HEK293 (cell line): Measurements from ENCODE around the gene TANGO2.

Experiments used
- BCL11A ChIP-seq: fragments of 450-650 bp; formaldehyde crosslinking; IDR thresholded peaks from 2 replicates; pipeline ENCODE4 v1.5.1; 2016; ENCODE audit warnings: low read depth, missing biosample characterization, missing genetic modification characterization
- MYNN ChIP-seq: fragments of 450-650 bp; formaldehyde crosslinking; IDR thresholded peaks from 2 replicates; pipeline ENCODE4 v1.5.1; 2016; ENCODE audit warnings: missing biosample characterization, missing genetic modification characterization, borderline replicate concordance
- ZBTB1 ChIP-seq: fragments of 450-650 bp; formaldehyde crosslinking; IDR thresholded peaks from 2 replicates; pipeline ENCODE4 v1.5.1; 2016; ENCODE audit warnings: missing biosample characterization, missing genetic modification characterization
- ZNF202 ChIP-seq: fragments of 450-650 bp; formaldehyde crosslinking; IDR thresholded peaks from 2 replicates; pipeline ENCODE4 v1.5.1; 2016; ENCODE audit warnings: missing biosample characterization, missing genetic modification characterization, borderline replicate concordance
- ZNF23 ChIP-seq: fragments of 450-650 bp; formaldehyde crosslinking; IDR thresholded peaks from 2 replicates; pipeline ENCODE4 v1.5.1; 2016; ENCODE audit warnings: missing biosample characterization, missing genetic modification characterization, borderline replicate concordance
- ZNF335 ChIP-seq: fragments of 450-650 bp; formaldehyde crosslinking; conservative IDR thresholded peaks from 2 replicates; pipeline ENCODE4 v1.5.1; 2016; ENCODE audit warnings: missing biosample characterization, missing genetic modification characterization
- ZNF76 ChIP-seq: fragments of 450-650 bp; formaldehyde crosslinking; IDR thresholded peaks from 2 replicates; pipeline ENCODE4; 2016; ENCODE audit warnings: low read depth, missing biosample characterization, missing genetic modification characterization, borderline replicate concordance
- TF ChIP-seq, protein P1 (sequence below): fragments of 450-650 bp; formaldehyde crosslinking; IDR thresholded peaks from 2 replicates; pipeline ENCODE4 v1.5.1; 2016; ENCODE audit warnings: missing biosample characterization, missing genetic modification characterization
- TF ChIP-seq, protein P2 (sequence below): fragments of 450-650 bp; formaldehyde crosslinking; IDR thresholded peaks from 2 replicates; pipeline ENCODE4 v1.5.1; 2016; ENCODE audit warnings: missing biosample characterization, missing genetic modification characterization
- TF ChIP-seq, protein P3 (sequence below): sonication (generic); formaldehyde crosslinking; IDR thresholded peaks from 2 replicates; pipeline ENCODE4 v1.8.1; 2022; ENCODE audit warnings: mild to moderate bottlenecking, moderate library complexity, missing genetic modification reagents
- TF ChIP-seq, protein P4 (sequence below): fragments of 450-650 bp; formaldehyde crosslinking; IDR thresholded peaks from 2 replicates; pipeline ENCODE4 v1.5.1; 2016; ENCODE audit warnings: missing biosample characterization, missing genetic modification characterization
- TF ChIP-seq, protein P5 (sequence below): fragments of 450-650 bp; formaldehyde crosslinking; IDR thresholded peaks from 2 replicates; pipeline ENCODE4 v1.5.1; 2016; ENCODE audit warnings: missing biosample characterization, missing genetic modification characterization
- TF ChIP-seq, protein P6 (sequence below): fragments of 450-650 bp; formaldehyde crosslinking; conservative IDR thresholded peaks from 2 replicates; pipeline ENCODE4 v1.5.1; 2016; ENCODE audit warnings: low read depth, missing biosample characterization, missing genetic modification characterization
- TF ChIP-seq, protein P7 (sequence below): fragments of 450-650 bp; formaldehyde crosslinking; IDR thresholded peaks from 2 replicates; pipeline ENCODE4 v1.5.1; 2016; ENCODE audit warnings: missing biosample characterization, missing genetic modification characterization

DNA sequence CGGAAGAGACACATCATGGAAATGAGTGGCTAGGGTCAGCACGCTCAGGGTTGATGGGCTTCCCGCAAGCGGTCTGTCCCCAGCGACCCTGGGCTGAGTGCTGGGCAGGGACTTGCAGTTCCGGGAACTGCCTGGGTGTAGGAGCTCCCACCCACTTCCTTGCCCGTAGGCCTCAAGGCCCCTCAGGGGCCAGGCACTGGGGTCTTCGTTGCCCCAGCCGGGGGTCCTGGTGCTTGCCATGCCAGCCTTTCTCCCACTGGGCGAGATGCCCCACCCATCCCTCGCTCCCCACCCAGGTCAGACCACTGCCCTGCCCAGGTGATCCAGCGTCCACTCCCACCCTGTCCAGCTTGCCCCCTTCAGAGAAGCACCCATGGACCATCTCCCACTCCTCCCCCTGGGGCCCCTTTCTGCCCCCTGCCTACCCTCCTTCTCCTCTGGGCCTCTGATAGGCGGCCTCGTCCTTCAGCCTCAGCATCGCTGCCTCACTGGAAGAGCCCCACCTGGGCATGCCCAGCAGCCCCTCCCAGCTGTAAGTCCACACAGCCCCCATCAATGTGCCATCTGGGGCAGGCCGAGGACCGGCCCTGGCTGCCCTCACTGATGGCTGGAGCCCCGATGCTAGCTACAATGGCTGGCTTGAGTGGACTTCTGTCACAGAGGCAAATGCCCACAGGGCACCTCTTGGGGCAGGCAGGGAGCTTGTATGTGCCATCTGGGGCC is 41.3 kb downstream of the TANGO2 start:
- TF ChIP-seq ZNF23 (tag by site-specific recombination) (no peak), ZNF335 (no peak), ZNF202 (tag by site-specific recombination) (no peak), ZNF76 (tag by site-specific recombination) (no peak), BCL11A (tag by site-specific recombination) (no peak), MYNN (tag by site-specific recombination) (no peak), ZBTB1 (no peak)
- TF ChIP-seq, protein P1, sequence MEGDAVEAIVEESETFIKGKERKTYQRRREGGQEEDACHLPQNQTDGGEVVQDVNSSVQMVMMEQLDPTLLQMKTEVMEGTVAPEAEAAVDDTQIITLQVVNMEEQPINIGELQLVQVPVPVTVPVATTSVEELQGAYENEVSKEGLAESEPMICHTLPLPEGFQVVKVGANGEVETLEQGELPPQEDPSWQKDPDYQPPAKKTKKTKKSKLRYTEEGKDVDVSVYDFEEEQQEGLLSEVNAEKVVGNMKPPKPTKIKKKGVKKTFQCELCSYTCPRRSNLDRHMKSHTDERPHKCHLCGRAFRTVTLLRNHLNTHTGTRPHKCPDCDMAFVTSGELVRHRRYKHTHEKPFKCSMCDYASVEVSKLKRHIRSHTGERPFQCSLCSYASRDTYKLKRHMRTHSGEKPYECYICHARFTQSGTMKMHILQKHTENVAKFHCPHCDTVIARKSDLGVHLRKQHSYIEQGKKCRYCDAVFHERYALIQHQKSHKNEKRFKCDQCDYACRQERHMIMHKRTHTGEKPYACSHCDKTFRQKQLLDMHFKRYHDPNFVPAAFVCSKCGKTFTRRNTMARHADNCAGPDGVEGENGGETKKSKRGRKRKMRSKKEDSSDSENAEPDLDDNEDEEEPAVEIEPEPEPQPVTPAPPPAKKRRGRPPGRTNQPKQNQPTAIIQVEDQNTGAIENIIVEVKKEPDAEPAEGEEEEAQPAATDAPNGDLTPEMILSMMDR (tag by site-specific recombination): no peak
- TF ChIP-seq, protein P2, sequence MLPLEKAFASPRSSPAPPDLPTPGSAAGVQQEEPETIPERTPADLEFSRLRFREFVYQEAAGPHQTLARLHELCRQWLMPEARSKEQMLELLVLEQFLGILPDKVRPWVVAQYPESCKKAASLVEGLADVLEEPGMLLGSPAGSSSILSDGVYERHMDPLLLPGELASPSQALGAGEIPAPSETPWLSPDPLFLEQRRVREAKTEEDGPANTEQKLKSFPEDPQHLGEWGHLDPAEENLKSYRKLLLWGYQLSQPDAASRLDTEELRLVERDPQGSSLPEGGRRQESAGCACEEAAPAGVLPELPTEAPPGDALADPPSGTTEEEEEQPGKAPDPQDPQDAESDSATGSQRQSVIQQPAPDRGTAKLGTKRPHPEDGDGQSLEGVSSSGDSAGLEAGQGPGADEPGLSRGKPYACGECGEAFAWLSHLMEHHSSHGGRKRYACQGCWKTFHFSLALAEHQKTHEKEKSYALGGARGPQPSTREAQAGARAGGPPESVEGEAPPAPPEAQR (tag by site-specific recombination): no peak
- TF ChIP-seq, protein P3, sequence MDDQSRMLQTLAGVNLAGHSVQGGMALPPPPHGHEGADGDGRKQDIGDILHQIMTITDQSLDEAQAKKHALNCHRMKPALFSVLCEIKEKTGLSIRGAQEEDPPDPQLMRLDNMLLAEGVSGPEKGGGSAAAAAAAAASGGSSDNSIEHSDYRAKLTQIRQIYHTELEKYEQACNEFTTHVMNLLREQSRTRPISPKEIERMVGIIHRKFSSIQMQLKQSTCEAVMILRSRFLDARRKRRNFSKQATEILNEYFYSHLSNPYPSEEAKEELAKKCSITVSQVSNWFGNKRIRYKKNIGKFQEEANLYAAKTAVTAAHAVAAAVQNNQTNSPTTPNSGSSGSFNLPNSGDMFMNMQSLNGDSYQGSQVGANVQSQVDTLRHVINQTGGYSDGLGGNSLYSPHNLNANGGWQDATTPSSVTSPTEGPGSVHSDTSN (CRISPR knock-in tag): no peak
- TF ChIP-seq, protein P4, sequence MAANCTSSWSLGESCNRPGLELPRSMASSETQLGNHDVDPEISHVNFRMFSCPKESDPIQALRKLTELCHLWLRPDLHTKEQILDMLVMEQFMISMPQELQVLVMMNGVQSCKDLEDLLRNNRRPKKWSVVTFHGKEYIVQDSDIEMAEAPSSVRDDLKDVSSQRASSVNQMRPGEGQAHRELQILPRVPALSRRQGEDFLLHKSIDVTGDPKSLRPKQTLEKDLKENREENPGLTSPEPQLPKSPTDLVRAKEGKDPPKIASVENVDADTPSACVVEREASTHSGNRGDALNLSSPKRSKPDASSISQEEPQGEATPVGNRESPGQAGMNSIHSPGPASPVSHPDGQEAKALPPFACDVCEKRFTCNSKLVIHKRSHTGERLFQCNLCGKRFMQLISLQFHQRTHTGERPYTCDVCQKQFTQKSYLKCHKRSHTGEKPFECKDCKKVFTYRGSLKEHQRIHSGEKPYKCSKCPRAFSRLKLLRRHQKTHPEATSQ (tag by site-specific recombination): no peak
- TF ChIP-seq, protein P5, sequence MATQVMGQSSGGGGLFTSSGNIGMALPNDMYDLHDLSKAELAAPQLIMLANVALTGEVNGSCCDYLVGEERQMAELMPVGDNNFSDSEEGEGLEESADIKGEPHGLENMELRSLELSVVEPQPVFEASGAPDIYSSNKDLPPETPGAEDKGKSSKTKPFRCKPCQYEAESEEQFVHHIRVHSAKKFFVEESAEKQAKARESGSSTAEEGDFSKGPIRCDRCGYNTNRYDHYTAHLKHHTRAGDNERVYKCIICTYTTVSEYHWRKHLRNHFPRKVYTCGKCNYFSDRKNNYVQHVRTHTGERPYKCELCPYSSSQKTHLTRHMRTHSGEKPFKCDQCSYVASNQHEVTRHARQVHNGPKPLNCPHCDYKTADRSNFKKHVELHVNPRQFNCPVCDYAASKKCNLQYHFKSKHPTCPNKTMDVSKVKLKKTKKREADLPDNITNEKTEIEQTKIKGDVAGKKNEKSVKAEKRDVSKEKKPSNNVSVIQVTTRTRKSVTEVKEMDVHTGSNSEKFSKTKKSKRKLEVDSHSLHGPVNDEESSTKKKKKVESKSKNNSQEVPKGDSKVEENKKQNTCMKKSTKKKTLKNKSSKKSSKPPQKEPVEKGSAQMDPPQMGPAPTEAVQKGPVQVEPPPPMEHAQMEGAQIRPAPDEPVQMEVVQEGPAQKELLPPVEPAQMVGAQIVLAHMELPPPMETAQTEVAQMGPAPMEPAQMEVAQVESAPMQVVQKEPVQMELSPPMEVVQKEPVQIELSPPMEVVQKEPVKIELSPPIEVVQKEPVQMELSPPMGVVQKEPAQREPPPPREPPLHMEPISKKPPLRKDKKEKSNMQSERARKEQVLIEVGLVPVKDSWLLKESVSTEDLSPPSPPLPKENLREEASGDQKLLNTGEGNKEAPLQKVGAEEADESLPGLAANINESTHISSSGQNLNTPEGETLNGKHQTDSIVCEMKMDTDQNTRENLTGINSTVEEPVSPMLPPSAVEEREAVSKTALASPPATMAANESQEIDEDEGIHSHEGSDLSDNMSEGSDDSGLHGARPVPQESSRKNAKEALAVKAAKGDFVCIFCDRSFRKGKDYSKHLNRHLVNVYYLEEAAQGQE (tag by site-specific recombination): no peak
- TF ChIP-seq, protein P6, sequence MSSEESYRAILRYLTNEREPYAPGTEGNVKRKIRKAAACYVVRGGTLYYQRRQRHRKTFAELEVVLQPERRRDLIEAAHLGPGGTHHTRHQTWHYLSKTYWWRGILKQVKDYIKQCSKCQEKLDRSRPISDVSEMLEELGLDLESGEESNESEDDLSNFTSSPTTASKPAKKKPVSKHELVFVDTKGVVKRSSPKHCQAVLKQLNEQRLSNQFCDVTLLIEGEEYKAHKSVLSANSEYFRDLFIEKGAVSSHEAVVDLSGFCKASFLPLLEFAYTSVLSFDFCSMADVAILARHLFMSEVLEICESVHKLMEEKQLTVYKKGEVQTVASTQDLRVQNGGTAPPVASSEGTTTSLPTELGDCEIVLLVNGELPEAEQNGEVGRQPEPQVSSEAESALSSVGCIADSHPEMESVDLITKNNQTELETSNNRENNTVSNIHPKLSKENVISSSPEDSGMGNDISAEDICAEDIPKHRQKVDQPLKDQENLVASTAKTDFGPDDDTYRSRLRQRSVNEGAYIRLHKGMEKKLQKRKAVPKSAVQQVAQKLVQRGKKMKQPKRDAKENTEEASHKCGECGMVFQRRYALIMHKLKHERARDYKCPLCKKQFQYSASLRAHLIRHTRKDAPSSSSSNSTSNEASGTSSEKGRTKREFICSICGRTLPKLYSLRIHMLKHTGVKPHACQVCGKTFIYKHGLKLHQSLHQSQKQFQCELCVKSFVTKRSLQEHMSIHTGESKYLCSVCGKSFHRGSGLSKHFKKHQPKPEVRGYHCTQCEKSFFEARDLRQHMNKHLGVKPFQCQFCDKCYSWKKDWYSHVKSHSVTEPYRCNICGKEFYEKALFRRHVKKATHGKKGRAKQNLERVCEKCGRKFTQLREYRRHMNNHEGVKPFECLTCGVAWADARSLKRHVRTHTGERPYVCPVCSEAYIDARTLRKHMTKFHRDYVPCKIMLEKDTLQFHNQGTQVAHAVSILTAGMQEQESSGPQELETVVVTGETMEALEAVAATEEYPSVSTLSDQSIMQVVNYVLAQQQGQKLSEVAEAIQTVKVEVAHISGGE (tag by site-specific recombination): no peak
- TF ChIP-seq, protein P7, sequence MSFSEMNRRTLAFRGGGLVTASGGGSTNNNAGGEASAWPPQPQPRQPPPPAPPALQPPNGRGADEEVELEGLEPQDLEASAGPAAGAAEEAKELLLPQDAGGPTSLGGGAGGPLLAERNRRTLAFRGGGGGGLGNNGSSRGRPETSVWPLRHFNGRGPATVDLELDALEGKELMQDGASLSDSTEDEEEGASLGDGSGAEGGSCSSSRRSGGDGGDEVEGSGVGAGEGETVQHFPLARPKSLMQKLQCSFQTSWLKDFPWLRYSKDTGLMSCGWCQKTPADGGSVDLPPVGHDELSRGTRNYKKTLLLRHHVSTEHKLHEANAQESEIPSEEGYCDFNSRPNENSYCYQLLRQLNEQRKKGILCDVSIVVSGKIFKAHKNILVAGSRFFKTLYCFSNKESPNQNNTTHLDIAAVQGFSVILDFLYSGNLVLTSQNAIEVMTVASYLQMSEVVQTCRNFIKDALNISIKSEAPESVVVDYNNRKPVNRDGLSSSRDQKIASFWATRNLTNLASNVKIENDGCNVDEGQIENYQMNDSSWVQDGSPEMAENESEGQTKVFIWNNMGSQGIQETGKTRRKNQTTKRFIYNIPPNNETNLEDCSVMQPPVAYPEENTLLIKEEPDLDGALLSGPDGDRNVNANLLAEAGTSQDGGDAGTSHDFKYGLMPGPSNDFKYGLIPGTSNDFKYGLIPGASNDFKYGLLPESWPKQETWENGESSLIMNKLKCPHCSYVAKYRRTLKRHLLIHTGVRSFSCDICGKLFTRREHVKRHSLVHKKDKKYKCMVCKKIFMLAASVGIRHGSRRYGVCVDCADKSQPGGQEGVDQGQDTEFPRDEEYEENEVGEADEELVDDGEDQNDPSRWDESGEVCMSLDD (tag by site-specific recombination): no peak
